ENCODE results near the gene ALKBH1.
"Not testable (repeated sequence)": the region's sequence is repeated elsewhere in the genome, so short reads cannot be mapped to it uniquely, and the experiment has no call there.

The ALKBH1 gene

GRCh38 chr14:77638771-77639171 is 69.1 kb downstream of the ALKBH1 start:
- Histone ChIP-seq H3K36me3 (ENCODE audit: control insufficient read depth, insufficient read depth, low read length) (no peaks in the 10 kb centered on the region), H3K27ac (ENCODE audit: low read depth, low read length) (no peak overlapping the region), H3K9ac (ENCODE audit: low read length) (no peak overlapping the region), H3K4me1 (ENCODE audit: control insufficient read depth, insufficient read depth, low read length) (no peaks in the 10 kb centered on the region), H3K27me3 (ENCODE audit: control insufficient read depth, insufficient read depth, low read length) (no peaks in the 10 kb centered on the region), H3K4me3 (ENCODE audit: low read length) (no peak overlapping the region)

GRCh38 chr14:77635869-77636268 is 72.0 kb downstream of the ALKBH1 start:
- H3K9ac ChIP-seq (ENCODE audit: low read length); H3K27me3 ChIP-seq (ENCODE audit: control insufficient read depth, insufficient read depth, low read length); H3K4me3 ChIP-seq (ENCODE audit: low read length); H3K36me3 ChIP-seq (ENCODE audit: control insufficient read depth, insufficient read depth, low read length); H3K4me1 ChIP-seq (ENCODE audit: control insufficient read depth, insufficient read depth, low read length); H3K27ac ChIP-seq (ENCODE audit: low read depth, low read length): not testable (repeated sequence)

DNA sequence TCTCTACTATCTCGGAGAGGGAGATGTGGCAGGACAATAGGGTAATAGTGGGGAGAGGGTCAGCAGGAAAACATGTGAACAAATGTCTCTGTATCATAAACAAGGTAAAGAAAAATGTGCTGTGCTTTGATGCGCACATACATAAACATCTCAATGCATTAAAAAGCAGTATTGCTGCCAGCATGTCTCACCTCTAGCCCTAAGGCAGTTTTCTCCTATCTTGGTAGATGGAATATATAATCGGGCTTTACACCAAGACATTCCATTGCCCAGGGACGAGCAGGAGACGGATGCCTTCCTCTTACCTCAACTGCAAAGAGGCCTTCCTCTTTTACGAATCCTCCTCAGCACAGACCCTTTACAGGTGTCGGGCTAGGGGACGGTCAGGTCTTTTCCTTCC is 72.4 kb downstream of the ALKBH1 start:
- H3K36me3 ChIP-seq (ENCODE audit: control insufficient read depth, insufficient read depth, low read length); H3K4me1 ChIP-seq (ENCODE audit: control insufficient read depth, insufficient read depth, low read length); H3K27me3 ChIP-seq (ENCODE audit: control insufficient read depth, insufficient read depth, low read length); H3K27ac ChIP-seq (ENCODE audit: low read depth, low read length); H3K4me3 ChIP-seq (ENCODE audit: low read length); H3K9ac ChIP-seq (ENCODE audit: low read length): not testable (repeated sequence)

GRCh38 chr14:77630111-77630510 is 77.7 kb downstream of the ALKBH1 start:
- no peak overlapping the region for H3K9ac ChIP-seq (ENCODE audit: low read length)
- no peaks in the 10 kb centered on the region for H3K27me3 ChIP-seq (ENCODE audit: control insufficient read depth, insufficient read depth, low read length)
- no peak overlapping the region for H3K4me3 ChIP-seq (ENCODE audit: low read length)
- no peaks in the 10 kb centered on the region for H3K4me1 ChIP-seq (ENCODE audit: control insufficient read depth, insufficient read depth, low read length)
- no peaks in the 10 kb centered on the region for H3K36me3 ChIP-seq (ENCODE audit: control insufficient read depth, insufficient read depth, low read length)
- no peak overlapping the region for H3K27ac ChIP-seq (ENCODE audit: low read depth, low read length)

DNA sequence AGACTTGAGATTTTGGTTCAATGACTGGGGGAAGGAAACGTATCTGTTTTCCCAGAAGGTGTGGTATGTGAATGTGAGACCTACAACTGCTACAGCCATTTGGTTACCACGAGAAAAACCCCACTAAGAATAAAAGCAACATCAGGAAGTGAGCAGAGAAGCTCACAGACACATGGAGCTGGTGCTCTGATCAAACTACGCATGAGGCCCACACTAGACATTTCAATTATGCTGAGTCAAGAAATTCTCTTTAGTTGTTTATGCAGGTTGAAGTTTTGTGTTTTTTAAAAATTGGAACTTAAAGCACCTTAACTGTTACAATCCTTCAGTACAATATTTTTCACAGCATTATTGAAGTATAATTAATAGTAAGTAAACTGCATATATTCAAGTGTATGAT is 82.5 kb downstream of the ALKBH1 start:
- no peaks in the 10 kb centered on the region for H3K4me1 ChIP-seq (ENCODE audit: control insufficient read depth, insufficient read depth, low read length)
- no peaks in the 10 kb centered on the region for H3K36me3 ChIP-seq (ENCODE audit: control insufficient read depth, insufficient read depth, low read length)
- H3K27ac ChIP-seq (ENCODE audit: low read depth, low read length) = no peak overlapping the region
- H3K4me3 ChIP-seq (ENCODE audit: low read length) = no peak overlapping the region
- no peak overlapping the region for H3K9ac ChIP-seq (ENCODE audit: low read length)
- no peaks in the 10 kb centered on the region for H3K27me3 ChIP-seq (ENCODE audit: control insufficient read depth, insufficient read depth, low read length)

- H3K27me3 ChIP-seq (ENCODE audit: control insufficient read depth, insufficient read depth, low read length) = no peaks in the 10 kb centered on the region
- H3K9ac ChIP-seq (ENCODE audit: low read length) = no peak overlapping the region
- no peaks in the 10 kb centered on the region for H3K4me1 ChIP-seq (ENCODE audit: control insufficient read depth, insufficient read depth, low read length)
- H3K36me3 ChIP-seq (ENCODE audit: control insufficient read depth, insufficient read depth, low read length) = no peaks in the 10 kb centered on the region
- H3K27ac ChIP-seq (ENCODE audit: low read depth, low read length) = no peak overlapping the region
- no peak overlapping the region for H3K4me3 ChIP-seq (ENCODE audit: low read length)
These were observed 84.6 kb downstream of the ALKBH1 start for GRCh38 chr14:77623201-77623600.
